Breast epithelium (tissue), 4 donors: Measurements from ENCODE around the gene DAB1. TPM values are rescaled to one million over a fixed set of nuclear protein-coding genes. Genes with fewer than 3 reads are reported as not detected.

Source experiments
- DNase-seq, 2 donors: peaks; one replicate each; pipeline ENCODE4 v3.0.0-alpha.2; 2019; ENCODE audit warnings: low spot score in 2 of 2
- H3K27ac ChIP-seq, 2 donors: fragments of 200-600 bp; sonication (generic) in 1 of 2; one replicate each; pipeline ENCODE4 v1.5.1; 2016 to 2019; ENCODE audit warnings: mild to moderate bottlenecking in 1 of 2
- H3K27me3 ChIP-seq, 2 donors: fragments of 200-600 bp; sonication (generic) in 1 of 2; one replicate each; pipeline versions ENCODE4 v1.5.1 to v1.6.0; 2017 to 2019; ENCODE audit warnings: control low read depth in 1 of 2, mild to moderate bottlenecking in 1 of 2
- H3K36me3 ChIP-seq: fragments of 200-600 bp; one replicate; pipeline ENCODE4 v1.5.1; 2019
- H3K4me1 ChIP-seq, 2 donors: fragments of 200-600 bp; sonication (generic); one replicate each; pipeline ENCODE4 v1.5.1; 2016 to 2019; ENCODE audit warnings: control low read depth in 1 of 2
- H3K4me3 ChIP-seq, 3 donors: fragments of 200-600 bp; sonication (generic); 1 replicate in 2 of 3; 2 replicates in 1 of 3; pipeline ENCODE4 v1.5.1; 2016 to 2019; ENCODE audit warnings: mild to moderate bottlenecking in 3 of 3, moderate library complexity in 2 of 3
- H3K9me3 ChIP-seq, 2 donors: fragments of 200-600 bp; sonication (generic) in 1 of 2; one replicate each; pipeline ENCODE4 v1.5.1; 2016 to 2019; ENCODE audit warnings: control low read depth in 1 of 2
- CTCF ChIP-seq, 3 donors: fragments of 450-650 bp; IDR thresholded peaks; one replicate each; pipeline ENCODE4 v1.5.1; 2016 to 2017; ENCODE audit warnings: antibody characterized with exemption in 3 of 3, mild to moderate bottlenecking in 3 of 3, moderate library complexity in 3 of 3
- POLR2A ChIP-seq: fragments of 450-650 bp; IDR thresholded peaks from one replicate; pipeline ENCODE4 v1.6.1; 2016; ENCODE audit warnings: antibody characterized with exemption, mild to moderate bottlenecking, moderate library complexity
- POLR2AphosphoS5 ChIP-seq, 3 donors: sonication (generic); formaldehyde crosslinking; IDR thresholded peaks; one replicate each; pipeline ENCODE4 v1.6.1; 2017; ENCODE audit warnings: antibody characterized with exemption in 3 of 3
- intact Hi-C: fragments of 100-400 bp; cut with DNase I; formaldehyde crosslinking; loops from one replicate; pipeline ENCODE4 v1.15.1; 2023; ENCODE audit warnings: low total_unique reads
- total RNA-seq, 3 donors: library from RNA; depleted of rRNA; stranded (reverse); fragments of >200 nt; gene quantifications; one replicate each; pipeline ENCODE4 v1.1.0, GENCODE V29; 2016

The DAB1 gene
- total RNA-seq, 3 donors from 2014 or later = 0.48 to 0.66 (median 0.59) TPM

- Histone ChIP-seq H3K4me3 (no peak overlapping the region), H3K36me3 (no peaks in the 10 kb centered on the region), H3K9me3 (no peaks in the 10 kb centered on the region), H3K27ac (no peak overlapping the region), H3K27me3 (no peaks in the 10 kb centered on the region), H3K4me1 (no peaks in the 10 kb centered on the region)
- TF ChIP-seq POLR2AphosphoS5 (IDR thresholded peaks at IDR 0.05) (no peak), CTCF (IDR thresholded peaks at IDR 0.05) (no peak), POLR2A (no peak)
- intact Hi-C loops = no loop called here
- no peak for DNase-seq
Observed at GRCh38 chr1:57450981-57451380, 27.1 kb upstream of the DAB1 start.

- H3K36me3 ChIP-seq = no peaks in the 10 kb centered on the region
- H3K4me3 ChIP-seq = no peak overlapping the region
- TF ChIP-seq CTCF (IDR thresholded peaks at IDR 0.05) (no peak), POLR2A (no peak), POLR2AphosphoS5 (IDR thresholded peaks at IDR 0.05) (no peak)
- no peaks in the 10 kb centered on the region for H3K4me1 ChIP-seq
- intact Hi-C loops = no loop called here
- DNase-seq = no peak
- H3K9me3 ChIP-seq = no peaks in the 10 kb centered on the region
- no peaks in the 10 kb centered on the region for H3K27me3 ChIP-seq
- H3K27ac ChIP-seq = no peak overlapping the region
Observed at GRCh38 chr1:57447551-57447950, 23.7 kb upstream of the DAB1 start.

GRCh38 chr1:57443004-57443403, 19.1 kb upstream of the DAB1 start:
- Histone ChIP-seq H3K36me3 (no peaks in the 10 kb centered on the region), H3K4me3 (no peak overlapping the region), H3K4me1 (no peaks in the 10 kb centered on the region), H3K9me3 (no peaks in the 10 kb centered on the region), H3K27me3 (no peaks in the 10 kb centered on the region), H3K27ac (no peak overlapping the region)
- intact Hi-C loops = no loop called here
- TF ChIP-seq POLR2A = no peak
- no peak for TF ChIP-seq CTCF (IDR thresholded peaks at IDR 0.05)
- TF ChIP-seq POLR2AphosphoS5 (IDR thresholded peaks at IDR 0.05) = no peak
- DNase-seq = no peak

GRCh38 chr1:57440096-57440495, 16.2 kb upstream of the DAB1 start:
- DNase-seq = no peak
- intact Hi-C loops = no loop called here

GRCh38 chr1:57431400-57431799, 7.5 kb upstream of the DAB1 start:
- intact Hi-C loops = loop anchor here (2.0 kb wide), 1 partner anchor 43 kb away; no protein-coding TSS in a partner anchor
- no peak overlapping the region for H3K4me3 ChIP-seq

More at GRCh38 chr1:57440096-57440495, 16.2 kb upstream of the DAB1 start:
- Histone ChIP-seq H3K27ac (no peak overlapping the region), H3K36me3 (no peaks in the 10 kb centered on the region), H3K9me3 (no peaks in the 10 kb centered on the region), H3K27me3 (no peaks in the 10 kb centered on the region), H3K4me3 (no peak overlapping the region), H3K4me1 (no peaks in the 10 kb centered on the region)
- TF ChIP-seq CTCF (IDR thresholded peaks at IDR 0.05) (no peak), POLR2A (no peak), POLR2AphosphoS5 (IDR thresholded peaks at IDR 0.05) (no peak)

More at GRCh38 chr1:57431400-57431799, 7.5 kb upstream of the DAB1 start:
- Histone ChIP-seq H3K4me1 (no peaks in the 10 kb centered on the region), H3K36me3 (no peaks in the 10 kb centered on the region), H3K27me3 (no peaks in the 10 kb centered on the region), H3K27ac (no peak overlapping the region), H3K9me3 (no peaks in the 10 kb centered on the region)
- no peak for TF ChIP-seq POLR2A
- TF ChIP-seq CTCF (IDR thresholded peaks at IDR 0.05) = no peak
- no peak for TF ChIP-seq POLR2AphosphoS5 (IDR thresholded peaks at IDR 0.05)
- DNase-seq = no peak
